Measurements from ENCODE around the gene CHAT.
"Not testable (repeated sequence)": the region's sequence is repeated elsewhere in the genome, so short reads cannot be mapped to it uniquely, and the experiment has no call there.

Gene CHAT

DNA sequence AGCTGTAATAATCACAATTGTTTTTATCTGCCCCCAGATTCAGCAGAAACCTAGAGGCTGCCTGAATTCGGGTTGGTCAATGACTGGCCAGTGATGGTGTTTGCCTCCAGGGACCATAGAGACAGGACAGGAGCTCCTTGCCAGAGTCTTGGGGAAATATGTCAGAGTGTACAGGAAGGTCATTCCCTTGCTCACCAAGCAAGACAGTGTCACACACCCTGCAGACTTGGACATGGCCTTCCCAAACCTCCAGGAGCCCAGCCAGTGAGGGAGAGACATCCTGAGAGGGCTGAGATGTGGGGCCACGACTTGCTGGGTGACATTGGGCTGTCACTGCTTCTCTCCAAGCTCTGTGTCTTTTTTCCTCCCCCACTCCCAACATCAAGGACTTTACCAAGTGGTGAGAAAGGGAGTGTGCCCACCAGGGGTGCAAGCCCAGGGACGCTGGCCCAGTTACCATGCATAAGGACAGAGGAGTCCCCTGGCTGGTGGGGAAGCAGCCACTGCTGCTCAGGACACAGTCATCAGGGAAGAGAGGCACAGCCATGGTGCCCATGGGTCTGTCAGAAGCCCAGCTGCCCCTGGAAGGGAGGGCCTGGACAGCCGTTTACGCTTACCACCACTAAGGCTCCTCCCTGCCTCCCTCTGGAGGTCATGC lies 40.3 kb downstream of the CHAT start:
- DNase-seq: no peak

DNA sequence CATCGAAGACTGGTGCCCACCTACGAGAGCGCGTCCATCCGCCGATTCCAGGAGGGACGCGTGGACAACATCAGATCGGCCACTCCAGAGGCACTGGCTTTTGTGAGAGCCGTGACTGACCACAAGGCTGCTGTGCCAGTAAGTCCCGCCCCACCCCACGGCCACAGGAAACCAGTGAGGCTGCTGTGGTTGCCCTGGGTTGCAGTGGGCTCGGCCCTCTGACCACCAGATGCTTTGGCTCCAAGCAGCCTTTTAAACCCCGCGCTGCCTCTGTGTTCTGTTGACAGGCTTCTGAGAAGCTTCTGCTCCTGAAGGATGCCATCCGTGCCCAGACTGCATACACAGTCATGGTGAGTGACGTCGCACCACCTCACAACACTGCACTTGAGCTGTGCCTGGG lies 41.3 kb downstream of the CHAT start:
- DNase-seq: no peak

DNA sequence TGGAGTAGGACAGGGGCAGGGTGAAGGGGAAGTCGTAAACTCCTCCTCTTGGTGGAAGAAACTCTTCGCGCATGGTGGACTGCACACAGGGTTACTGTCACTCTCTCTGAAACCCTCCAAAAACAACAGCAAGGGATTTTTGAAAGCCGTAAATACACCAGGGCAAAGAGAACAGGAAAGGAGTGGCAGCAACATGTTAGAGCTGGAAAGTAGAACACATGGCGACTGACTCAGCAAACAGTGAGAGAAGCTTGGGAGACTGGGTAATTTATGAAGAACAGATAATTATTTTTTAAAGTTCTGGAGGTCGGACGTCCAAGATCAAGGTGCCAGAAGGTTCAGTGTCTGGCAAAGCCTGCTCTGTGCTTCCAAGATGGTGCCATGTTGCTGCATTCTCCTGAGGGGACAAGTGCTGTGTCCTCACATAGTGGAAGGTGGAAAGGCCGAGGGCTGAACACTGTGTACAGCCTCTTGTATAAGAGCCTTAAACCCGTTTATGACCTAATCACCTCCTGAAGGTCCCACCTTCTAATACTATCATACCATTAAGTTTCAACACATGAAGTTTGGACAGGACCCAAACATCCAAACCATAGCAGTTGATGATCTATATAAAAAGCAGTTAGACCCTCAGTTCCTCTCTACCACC lies 43.1 kb downstream of the CHAT start:
- DNase-seq: no peak

DNA sequence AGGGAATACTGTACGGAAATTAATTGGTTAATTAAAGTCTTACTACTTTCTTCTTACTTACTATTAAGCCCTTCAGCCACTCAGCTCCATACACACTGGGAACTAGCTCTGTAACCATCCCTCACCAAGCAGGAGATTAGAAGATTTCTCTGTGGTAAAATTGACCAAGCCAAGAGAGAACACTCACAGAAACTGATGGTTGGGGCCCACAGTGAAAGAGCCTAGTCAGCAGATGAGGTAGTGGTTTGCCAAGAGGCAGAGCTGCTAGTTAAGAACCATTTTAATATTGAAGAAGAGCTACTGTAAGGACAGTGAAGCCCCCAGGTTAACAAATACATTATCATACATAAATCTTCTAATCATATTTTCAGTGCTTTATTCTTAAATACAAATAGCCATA lies 43.8 kb downstream of the CHAT start:
- DNase-seq: no peak

DNA sequence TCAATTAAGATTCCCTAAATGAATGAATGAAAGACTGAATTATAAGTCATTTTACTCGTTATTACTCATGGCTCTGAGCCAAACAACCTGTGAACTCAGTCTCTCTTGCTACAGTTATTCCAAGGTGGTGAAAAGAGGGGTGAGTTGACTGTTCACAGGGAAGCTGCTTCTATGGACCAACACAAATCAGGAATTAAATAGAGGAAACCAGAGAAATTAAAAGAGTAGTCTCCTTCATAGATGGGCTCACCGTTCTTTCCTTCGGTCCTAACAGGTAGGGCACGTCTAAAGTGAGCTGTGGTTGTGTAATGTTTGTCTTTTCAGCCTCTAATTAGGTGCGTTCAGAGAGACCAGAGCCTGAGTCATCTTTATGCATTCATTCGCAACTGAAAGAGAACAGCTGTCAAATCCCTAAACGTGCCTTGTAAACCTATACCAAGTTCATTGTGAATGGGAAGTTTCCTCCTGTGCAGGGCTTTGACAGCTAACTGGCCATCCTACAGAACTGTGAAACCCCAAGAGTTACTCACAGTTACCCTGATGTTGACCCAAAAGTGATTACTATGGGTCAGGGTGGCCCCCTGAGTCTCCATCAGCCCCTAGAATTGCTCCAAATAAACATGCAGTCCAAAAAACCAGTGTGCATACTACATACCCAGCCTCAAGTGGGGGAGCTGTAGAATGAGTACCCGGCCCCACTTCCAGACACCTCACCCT lies 47.5 kb downstream of the CHAT start:
- DNase-seq: no peak

DNA sequence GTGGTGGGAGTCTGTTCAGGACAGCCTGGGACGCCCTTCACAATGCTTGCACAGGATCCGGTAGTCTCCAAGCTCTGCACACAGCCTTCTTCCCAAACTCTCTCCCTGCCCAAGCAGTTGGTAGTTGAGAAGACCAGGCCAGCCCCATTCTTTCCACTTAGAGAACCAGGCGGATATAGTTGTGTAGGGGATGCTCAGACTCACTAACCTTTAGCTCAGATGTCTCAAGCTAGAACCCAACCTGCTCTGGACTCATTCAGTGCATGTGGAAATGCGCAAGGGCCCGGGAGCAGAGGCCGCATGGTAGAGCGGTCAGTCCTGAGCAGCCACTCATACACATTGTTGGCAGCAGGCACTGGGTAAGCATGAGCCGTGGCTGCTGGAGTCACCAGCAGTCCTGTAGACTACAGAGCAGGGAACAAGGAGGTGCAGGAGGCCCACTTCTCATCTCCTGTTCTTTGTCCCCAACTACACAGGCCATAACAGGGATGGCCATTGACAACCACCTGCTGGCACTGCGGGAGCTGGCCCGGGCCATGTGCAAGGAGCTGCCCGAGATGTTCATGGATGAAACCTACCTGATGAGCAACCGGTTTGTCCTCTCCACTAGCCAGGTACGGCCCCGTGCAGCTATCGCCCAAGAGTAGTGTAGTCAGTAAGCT lies 48.5 kb downstream of the CHAT start:
- no peak for DNase-seq

DNA sequence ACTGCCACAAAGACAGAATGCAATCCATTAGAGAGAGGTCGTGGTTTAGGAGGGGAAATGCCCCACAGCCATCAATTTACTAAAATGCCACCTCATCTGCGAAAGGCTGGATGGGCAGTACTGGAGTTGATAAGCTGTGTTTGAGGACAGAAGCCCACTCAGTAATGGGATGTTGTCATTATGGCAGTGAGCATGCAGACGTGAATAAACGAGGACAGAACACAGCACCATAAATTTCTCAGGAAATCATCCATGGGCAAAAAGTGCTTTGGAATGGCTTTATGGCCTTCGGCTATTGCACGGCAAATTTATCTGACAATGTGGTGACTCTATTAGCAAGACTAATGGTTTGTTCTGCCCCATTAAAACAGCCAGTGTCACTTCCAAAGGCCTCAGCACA lies 49.8 kb downstream of the CHAT start:
- DNase-seq: no peak

DNA sequence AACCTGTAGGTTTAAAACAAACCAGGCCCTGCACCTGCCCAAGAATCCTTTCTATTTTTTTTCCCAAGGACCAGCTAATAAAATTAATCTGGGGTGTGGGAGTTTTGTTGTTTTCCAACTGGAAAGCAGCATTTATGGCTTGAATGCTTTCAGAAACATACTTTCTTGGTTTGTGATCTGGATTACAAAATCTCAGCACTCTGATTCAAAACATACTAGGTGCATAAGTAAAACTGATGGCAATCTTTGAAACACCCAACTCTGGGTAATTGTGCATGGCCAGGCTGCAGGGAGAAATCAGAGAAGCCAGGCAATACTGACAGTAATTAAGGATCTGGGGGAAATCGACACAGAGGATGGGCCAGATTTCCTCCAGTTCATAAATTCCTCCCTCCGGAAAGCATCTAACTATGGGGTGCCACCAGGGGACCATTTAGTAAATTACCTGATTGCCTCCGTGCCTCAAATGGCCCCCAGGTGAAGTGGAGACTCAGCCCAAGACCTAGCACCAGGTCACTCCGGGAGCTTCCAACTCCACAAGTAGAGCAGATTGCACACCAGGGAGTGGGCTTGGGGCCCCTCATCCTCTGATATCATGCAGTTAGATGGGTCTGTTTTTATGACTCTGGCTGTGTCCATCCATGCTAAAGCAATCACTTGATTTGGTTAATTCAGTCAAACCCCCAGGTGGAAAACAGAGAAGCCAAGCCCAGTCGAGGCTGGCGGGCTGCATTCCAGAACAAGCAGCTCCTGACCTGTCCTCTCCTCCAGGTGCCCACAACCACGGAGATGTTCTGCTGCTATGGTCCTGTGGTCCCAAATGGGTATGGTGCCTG lies 50.4 kb downstream of the CHAT start:
- no peak for DNase-seq

DNA sequence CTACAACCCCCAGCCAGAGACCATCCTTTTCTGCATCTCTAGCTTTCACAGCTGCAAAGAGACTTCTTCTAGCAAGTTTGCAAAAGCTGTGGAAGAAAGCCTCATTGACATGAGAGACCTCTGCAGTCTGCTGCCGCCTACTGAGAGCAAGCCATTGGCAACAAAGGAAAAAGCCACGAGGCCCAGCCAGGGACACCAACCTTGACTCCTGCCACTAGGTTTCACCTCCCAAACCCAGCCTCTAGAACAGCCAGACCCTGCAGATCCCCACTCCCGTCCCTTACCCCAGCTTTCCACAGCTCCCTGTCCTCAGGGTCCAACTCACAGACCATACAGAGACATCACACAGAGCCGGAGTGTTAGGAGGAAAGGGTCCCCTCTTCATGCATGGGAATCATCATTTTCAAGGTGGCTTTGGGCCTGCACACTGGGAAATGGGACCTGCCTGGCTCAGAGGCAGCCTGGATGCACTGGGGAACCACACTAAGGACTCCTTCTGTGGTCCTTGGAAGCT lies 51.1 kb downstream of the CHAT start:
- no peak for DNase-seq

DNA sequence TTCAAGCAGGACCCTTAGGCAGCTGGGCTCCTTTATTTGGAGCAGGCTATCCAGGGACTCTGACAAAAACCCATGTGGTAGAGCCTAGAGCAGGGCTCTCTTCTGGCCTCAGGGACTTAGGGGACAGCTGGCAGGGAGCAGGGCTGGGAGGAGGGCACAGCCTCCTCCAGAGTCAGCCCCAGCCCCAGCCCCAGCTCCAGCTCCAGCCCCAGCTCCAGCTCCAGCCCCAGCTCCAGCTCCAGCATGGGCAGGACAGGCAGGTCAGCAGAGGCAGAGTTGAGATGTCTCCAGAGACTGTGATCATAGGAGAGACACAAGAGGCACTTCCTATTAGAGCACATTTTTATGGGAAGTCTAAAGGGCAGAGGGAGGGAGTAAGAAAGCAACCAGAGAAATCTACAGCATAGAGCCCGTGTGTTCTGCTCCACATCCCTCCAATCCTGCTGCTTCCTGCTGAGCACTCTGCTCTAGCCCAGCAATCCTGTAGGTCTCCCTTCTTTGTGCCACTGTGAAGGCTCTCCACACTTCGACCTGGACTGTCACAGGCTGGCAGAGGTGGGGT lies 52.3 kb downstream of the CHAT start:
- no peak for DNase-seq

DNA sequence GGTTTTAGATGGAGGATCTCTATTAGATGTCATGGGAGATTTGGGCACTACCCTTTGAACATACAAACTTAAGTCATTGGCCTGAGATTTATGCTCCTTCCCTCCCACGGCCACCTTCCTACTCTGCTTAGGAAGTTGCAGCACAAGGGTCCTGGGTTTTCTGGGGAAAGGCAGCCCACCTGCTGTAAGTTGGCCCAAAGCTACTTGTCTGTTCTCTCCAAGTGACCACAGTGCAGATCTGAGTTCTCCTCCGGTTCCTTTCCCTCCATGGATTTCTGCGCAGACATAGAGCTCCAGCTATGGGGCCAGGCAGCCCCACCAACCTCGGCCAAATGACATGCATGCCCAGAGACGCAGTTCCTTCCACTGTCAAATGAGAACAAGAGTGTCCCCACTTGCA lies 52.8 kb downstream of the CHAT start:
- no peak for DNase-seq

DNA sequence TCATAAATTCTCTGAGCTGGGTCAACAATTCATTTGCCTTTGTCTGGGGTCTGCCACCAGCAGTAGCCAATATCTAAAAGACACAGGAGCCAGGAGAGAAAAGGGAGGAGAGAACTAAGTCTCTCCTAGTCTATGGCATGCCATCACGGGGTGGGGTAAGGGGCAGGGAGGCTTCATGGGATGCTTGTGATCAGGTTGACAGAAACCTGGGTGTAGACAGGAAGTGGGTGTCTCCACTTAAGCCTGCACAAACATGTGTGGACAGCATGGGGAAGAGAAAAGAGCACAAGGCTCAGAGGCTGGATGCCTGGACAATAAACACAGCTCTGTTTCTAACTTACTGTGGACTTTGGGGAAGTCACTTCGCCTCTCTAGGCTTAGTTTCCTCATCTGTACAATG lies 54.2 kb downstream of the CHAT start:
- no peak for DNase-seq

DNA sequence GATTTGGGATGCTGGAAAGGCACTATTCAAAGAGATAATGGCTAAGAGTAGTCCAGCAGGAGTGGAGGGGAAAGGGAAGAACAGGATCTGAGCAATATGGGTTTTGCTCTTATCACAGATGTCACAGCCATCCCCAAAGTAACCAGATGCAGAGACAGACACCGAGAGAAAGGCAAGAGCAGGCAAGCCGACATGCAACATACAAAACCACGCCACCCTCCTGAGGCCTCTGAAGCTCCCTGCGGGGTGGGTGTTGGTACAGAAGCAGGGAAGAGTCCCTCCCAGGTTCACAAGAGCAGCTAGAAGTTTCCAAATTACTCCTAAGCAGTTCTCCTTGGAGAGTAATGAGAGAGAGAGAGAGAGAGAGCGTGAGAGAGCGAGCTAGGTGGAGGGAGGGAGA lies 54.8 kb downstream of the CHAT start:
- no peak for DNase-seq

DNA sequence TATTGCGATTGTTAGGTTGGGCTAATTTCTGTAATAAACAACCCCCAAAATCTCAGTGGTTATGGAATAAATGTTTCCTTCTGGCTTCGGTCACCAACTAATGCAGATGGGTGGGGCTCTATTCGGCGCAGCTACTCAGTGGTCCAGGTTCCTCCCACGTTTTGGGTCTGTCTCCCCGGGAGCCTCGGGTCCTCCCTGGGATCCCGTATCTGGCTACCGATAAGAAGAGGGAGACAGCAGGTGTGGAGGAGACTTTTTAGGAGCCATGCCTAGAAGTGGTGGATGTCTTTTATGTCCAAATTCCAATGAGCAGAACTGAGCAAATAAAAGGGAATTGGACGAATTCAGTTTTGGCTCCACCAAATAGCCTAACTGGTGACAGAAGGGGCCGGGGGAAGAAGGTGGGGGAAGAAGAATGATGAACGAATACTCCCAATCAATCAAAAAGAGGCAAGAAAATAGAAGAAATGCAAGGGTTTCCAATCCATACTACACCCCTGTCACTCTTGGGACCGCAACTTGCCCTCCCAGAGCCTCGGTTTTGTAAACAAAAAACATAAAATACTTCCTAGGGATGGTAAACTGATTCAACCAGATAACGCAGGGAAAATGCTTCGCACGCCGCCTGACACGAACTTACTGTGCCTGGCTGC lies 65.1 kb downstream of the CHAT start:
- DNase-seq: no peak

DNA sequence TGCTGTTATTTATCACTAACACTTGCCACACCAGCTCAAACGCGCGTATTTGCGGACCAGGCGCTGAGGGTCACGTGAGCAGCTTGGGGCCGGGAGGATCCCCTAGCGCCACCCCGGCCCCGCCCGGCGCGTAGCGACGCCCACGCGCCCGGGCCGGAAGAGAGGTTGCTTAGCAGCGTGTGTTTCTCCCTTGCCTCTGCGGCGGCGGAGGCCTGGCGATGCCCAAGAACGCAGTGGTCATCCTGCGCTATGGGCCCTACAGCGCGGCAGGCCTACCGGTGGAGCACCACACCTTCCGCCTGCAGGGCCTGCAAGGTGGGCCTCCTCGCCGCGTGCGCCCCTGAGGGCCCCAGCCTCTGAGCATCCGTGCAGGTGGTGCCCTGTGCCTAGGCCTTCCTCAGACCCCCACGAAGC lies 65.7 kb downstream of the CHAT start, which contains the start of gene C10orf53:
C10orf53 (plus strand) TSS at position 172 of the 414 bp plus-strand sequence; CDS start at position 219, 47 bp downstream.
- no peak for DNase-seq

DNA sequence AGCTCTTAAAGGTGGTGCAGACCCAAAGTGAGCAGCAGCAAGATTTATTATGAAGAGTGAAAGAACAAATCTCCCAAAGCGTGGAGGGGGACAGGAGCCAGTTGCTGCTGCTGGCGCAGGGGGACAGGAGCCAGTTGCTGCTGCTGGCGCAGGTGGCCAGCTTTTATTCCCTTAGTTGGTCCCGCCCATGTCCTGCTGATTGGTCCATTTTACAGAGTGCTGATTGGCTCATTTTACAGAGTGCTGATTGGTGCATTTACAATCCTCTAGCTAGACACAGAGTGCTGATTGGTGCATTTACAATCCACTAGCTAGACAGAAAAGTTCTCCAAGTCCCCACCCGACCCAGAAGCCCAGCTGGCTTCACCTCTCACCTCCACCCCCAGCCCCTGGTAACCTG lies 68.6 kb downstream of the CHAT start:
- not testable (repeated sequence) for DNase-seq

DNA sequence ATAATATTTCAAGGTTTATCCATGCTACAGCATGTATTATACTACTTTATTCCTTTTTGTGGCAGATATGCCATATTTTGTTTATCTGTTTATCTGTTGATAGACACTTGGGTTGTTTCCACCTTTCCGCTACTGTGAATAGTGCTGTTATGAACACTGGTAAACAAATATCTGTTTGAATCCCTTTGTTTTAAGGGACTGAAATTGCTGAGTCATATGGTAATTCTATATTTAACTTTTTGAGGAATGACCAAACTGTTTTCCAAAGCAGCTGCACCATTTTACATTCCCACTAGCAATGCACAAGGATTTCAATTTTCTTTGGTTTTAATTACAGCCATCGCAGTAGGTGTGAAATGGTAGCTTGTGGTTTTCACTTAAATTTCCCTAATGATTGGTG lies 69.0 kb downstream of the CHAT start:
- DNase-seq: no peak

DNA sequence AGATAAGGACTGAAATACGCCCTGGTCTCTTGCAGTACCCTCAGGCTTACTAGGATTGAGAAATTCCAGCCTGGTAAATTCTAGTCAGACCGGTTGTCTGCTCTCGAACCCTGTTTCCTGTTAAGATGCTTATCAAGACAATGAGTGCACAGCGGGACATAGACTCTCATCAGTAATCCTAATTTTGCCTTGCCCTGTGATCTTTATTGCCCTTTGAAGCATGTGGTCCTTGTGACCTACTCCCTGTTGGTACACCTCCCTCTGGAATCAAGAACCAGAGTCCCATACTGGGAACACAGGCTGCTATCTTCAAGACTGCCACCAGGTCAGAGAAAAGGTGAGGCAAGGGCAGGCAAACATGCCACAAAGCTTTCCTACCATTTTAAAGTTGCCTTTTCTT lies 72.8 kb downstream of the CHAT start:
- no peak for DNase-seq

DNA sequence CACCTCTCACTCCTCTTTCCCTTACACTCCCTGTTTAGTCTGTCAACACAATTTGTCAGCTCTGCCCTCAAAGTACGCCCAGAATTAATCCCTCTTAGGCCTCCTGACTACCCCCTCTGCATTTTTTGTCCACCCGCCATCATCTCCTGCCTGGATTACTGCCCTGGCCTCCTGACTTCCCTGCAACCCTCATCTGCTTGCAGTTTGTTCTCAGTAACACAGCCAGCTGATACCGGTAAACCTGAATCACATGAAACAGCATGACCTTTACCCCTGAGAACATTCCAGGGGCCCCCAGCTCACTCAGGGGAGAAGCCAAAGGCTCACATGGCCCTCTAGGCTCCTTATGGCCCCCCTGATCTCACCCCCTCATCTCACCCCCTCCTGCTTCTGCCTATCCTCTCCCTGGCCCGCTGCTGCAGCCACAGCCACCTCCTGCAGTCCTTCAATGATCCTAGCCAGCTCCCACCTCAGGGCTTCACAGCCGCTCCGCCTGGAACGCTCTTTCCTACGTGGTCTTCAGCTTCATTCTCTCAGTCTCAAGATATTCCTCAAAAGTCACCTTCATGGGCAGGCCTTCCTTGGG lies 74.5 kb downstream of the CHAT start:
- no peak for DNase-seq

DNA sequence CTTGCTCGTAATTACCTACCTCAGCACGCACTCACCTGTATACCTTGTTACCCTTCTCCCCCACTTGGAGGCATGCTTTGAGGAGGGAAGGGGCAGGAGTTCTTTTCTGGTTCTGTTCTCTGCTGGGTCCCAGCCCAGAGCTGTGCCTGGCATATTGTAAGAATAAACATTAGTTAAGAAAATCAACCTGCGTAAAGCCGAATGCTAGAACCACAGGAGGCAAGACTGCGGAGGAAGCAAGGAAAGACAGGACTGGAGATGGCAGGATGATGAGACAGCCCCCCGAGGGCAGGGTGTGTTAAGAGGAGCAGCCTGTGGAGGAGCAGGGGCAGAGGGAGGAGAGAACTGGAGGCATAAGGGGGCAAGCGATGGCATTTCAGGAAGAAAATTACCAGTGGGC lies 75.1 kb downstream of the CHAT start:
- DNase-seq: no peak

DNA sequence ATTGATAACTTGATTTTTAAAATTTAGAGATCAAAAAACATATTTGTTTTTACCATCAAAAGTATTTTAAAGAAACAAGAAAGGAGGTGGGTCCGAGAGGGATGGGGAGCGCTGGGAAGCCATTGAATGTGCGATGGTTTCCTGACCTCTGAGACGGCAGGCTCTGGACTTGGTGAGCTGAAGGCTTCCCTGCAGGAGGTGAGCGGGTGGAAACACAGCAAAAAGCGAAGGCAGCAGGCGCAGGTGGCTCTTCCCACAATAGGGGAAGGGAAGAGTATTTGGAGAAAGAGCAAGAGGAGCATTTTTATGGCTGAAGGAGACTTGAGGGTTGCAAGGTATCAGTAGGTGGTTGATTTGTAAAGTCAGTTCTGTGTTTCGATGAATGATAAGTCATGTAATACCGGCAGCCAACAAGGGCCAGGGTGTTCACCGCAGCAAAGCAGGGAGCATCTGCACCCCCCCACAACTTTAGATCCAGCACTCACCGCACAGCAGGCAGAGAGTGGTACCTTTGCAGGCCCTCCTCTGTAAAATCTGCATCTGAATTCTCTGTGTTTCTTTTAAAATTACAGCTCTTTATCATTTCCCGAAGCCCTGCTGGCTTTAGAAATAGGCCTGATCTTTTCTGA lies 76.2 kb downstream of the CHAT start:
- DNase-seq: no peak
